Gastroesophageal sphincter (tissue), 4 donors: ENCODE data around the gene C14orf180. TPM values are rescaled to one million over a fixed set of nuclear protein-coding genes. Genes with fewer than 3 reads are reported as not detected.

Source experiments
- ATAC-seq: fragments of 150-250 bp; one replicate; pipeline ENCODE4 v1.9.1; 2016; ENCODE audit warnings: mild to moderate bottlenecking, moderate library complexity
- H3K27ac ChIP-seq, 4 donors: fragments of 200-600 bp; sonication (generic) in 3 of 4; 1 replicate in 3 of 4; 2 replicates in 1 of 4; pipeline ENCODE4 v1.5.1; 2016 to 2019
- H3K27me3 ChIP-seq: fragments of 200-600 bp; sonication (generic); one replicate; pipeline ENCODE4 v1.5.1; 2019
- H3K36me3 ChIP-seq, 2 donors: fragments of 200-600 bp; sonication (generic); one replicate each; pipeline ENCODE4 v1.5.1; 2019; ENCODE audit warnings: control low read depth in 1 of 2
- H3K4me1 ChIP-seq, 3 donors: fragments of 200-600 bp; sonication (generic); 1 replicate in 2 of 3; 2 replicates in 1 of 3; pipeline ENCODE4 v1.5.1; 2016 to 2019; ENCODE audit warnings: control low read depth in 2 of 3
- H3K4me3 ChIP-seq, 2 donors: fragments of 200-600 bp; sonication (generic); one replicate each; pipeline ENCODE4 v1.5.1; 2019; ENCODE audit warnings: mild to moderate bottlenecking in 1 of 2, moderate library complexity in 1 of 2
- H3K9me3 ChIP-seq, 3 donors: fragments of 200-600 bp; sonication (generic); one replicate each; pipeline ENCODE4 v1.5.1; 2017 to 2019; ENCODE audit warnings: control low read depth in 2 of 3
- CTCF ChIP-seq, 4 experiments: fragments of 200-600 bp in 2 of 4; fragments of 450-650 bp in 2 of 4; sonication (generic) in 1 of 4; IDR thresholded peaks; one replicate each; pipeline ENCODE4 v1.5.1; 2017 to 2019; ENCODE audit warnings: antibody characterized with exemption in 4 of 4, mild to moderate bottlenecking in 2 of 4, moderate library complexity in 2 of 4
- EP300 ChIP-seq: sonication (generic); formaldehyde crosslinking; IDR thresholded peaks from one replicate; pipeline ENCODE4 v1.6.1; 2017; ENCODE audit warnings: antibody characterized with exemption, mild to moderate bottlenecking
- POLR2A ChIP-seq, 2 donors: fragments of 450-650 bp; IDR thresholded peaks; one replicate each; pipeline ENCODE4 v1.6.1; 2017; ENCODE audit warnings: antibody characterized with exemption in 2 of 2, mild to moderate bottlenecking in 2 of 2, moderate library complexity in 1 of 2
- POLR2AphosphoS5 ChIP-seq: sonication (generic); formaldehyde crosslinking; IDR thresholded peaks from one replicate; pipeline ENCODE4 v1.6.1; 2017; ENCODE audit warnings: antibody characterized with exemption
- WGBS, 2 donors: methylation state at CpG; one replicate each; pipeline ENCODE4 v1.1.5; 2018; ENCODE audit warnings: low coverage in 1 of 2; 5-methylcytosine and 5-hydroxymethylcytosine counted together
- total RNA-seq, 4 donors: library from RNA; depleted of rRNA; stranded (reverse); fragments of >200 nt; gene quantifications; one replicate each; pipeline ENCODE4 v1.1.0, GENCODE V29; 2016

C14orf180 gene
- total RNA-seq, 4 donors from 2014 or later, result 0.54 to 0.78 TPM; not detected in 2

- Histone ChIP-seq H3K27ac (no peak overlapping the region), H3K4me3 (no peak overlapping the region), H3K9me3 (no peaks in the 10 kb centered on the region), H3K27me3 (peaks cover 95% of the 10 kb centered on the region), H3K36me3 (no peaks in the 10 kb centered on the region), H3K4me1 (peaks cover 0 to 8% (median 0%) of the 10 kb centered on the region in 3 donors)
- TF ChIP-seq POLR2AphosphoS5 (no peak), EP300 (no peak), POLR2A (IDR thresholded peaks at IDR 0.05) (no peak), CTCF (IDR thresholded peaks at IDR 0.05) (no peak)
- ATAC-seq, result no peak
- WGBS, 2 donors, result 86 to 100% methylated on average over 1 to 5 of the region's 18 CpGs
These were observed 32.1 kb upstream of the C14orf180 start for GRCh38 chr14:104547310-104547997.

GRCh38 chr14:104547998-104548700 is 31.4 kb upstream of the C14orf180 start:
- H3K9me3 ChIP-seq, result no peaks in the 10 kb centered on the region
- ATAC-seq, result no peak
- no peak overlapping the region for H3K4me3 ChIP-seq
- H3K27me3 ChIP-seq, result peaks cover 98% of the 10 kb centered on the region
- H3K4me1 ChIP-seq, result peaks cover 0 to 8% (median 0%) of the 10 kb centered on the region in 3 donors
- TF ChIP-seq POLR2A (IDR thresholded peaks at IDR 0.05), result no peak
- TF ChIP-seq POLR2AphosphoS5, result no peak
- no peak for TF ChIP-seq CTCF (IDR thresholded peaks at IDR 0.05)
- TF ChIP-seq EP300, result no peak
- 80% methylated on average over 6 of the region's 14 CpGs; no CpG with 5 or more reads in 1 of the 2 donors for WGBS, 2 donors
- H3K36me3 ChIP-seq, result no peaks in the 10 kb centered on the region
- no peak overlapping the region for H3K27ac ChIP-seq

GRCh38 chr14:104548802-104549535 is 30.6 kb upstream of the C14orf180 start:
- Histone ChIP-seq H3K9me3 (no peaks in the 10 kb centered on the region), H3K4me3 (no peak overlapping the region), H3K27ac (no peak overlapping the region), H3K4me1 (peaks cover 0 to 8% (median 0%) of the 10 kb centered on the region in 3 donors), H3K27me3 (peaks cover 96% of the 10 kb centered on the region), H3K36me3 (no peaks in the 10 kb centered on the region)
- 50 to 72% methylated on average over 2 to 4 of the region's 15 CpGs for WGBS, 2 donors
- TF ChIP-seq POLR2AphosphoS5, result no peak
- no peak for TF ChIP-seq CTCF (IDR thresholded peaks at IDR 0.05)
- ATAC-seq, result no peak

- ATAC-seq, result no peak
- Histone ChIP-seq H3K4me1 (peaks cover 0 to 8% (median 0%) of the 10 kb centered on the region in 3 donors), H3K9me3 (no peaks in the 10 kb centered on the region), H3K36me3 (no peaks in the 10 kb centered on the region), H3K4me3 (no peak overlapping the region), H3K27ac (no peak overlapping the region), H3K27me3 (peaks cover 96% of the 10 kb centered on the region)
- no peak for TF ChIP-seq EP300
- no peak for TF ChIP-seq POLR2A (IDR thresholded peaks at IDR 0.05)
- no peak for TF ChIP-seq CTCF (IDR thresholded peaks at IDR 0.05)
- TF ChIP-seq POLR2AphosphoS5, result no peak
- WGBS, 2 donors, result 67 to 100% methylated on average over 2 of the region's 8 CpGs
These were observed 29.8 kb upstream of the C14orf180 start for GRCh38 chr14:104549536-104550339.
